Progenitor cell of endocrine pancreas (in vitro differentiated cells): ENCODE measurements around the gene PLPPR3. TPM values are rescaled to one million over a fixed set of nuclear protein-coding genes. Genes with fewer than 3 reads are reported as not detected.
A peak's percentile ranks its signal among the peaks of the same experiment; 100 is the strongest.

ENCODE experiments used
- DNase-seq: peaks from one replicate; pipeline ENCODE4 v3.0.0; 2021; ENCODE audit warnings: low spot score; ENCODE audit not compliant: unreplicated experiment
- H3K27ac Mint-ChIP-seq: 2 replicates; pipeline ENCODE4 v1.8.0; 2021; ENCODE audit warnings: mild to moderate bottlenecking, moderate library complexity, mixed read lengths
- H3K27me3 Mint-ChIP-seq: 2 replicates; pipeline ENCODE4 v1.8.0; 2021; ENCODE audit warnings: mixed read lengths
- H3K36me3 Mint-ChIP-seq: 2 replicates; pipeline ENCODE4 v1.8.0; 2022; ENCODE audit warnings: mixed read lengths; ENCODE audit not compliant: insufficient read depth
- H3K4me1 Mint-ChIP-seq: 2 replicates; pipeline ENCODE4 v1.8.0; 2021; ENCODE audit warnings: low read depth, mixed read lengths
- H3K4me3 Mint-ChIP-seq: 2 replicates; pipeline ENCODE4 v1.8.0; 2021; ENCODE audit warnings: low read depth, mild to moderate bottlenecking, moderate library complexity, mixed read lengths
- H3K9me3 Mint-ChIP-seq: 2 replicates; pipeline ENCODE4 v1.8.0; 2021; ENCODE audit warnings: low read depth, mixed read lengths
- total RNA-seq: library from RNA; stranded (reverse); gene quantifications from 2 replicates; pipeline ENCODE4 v1.2.1, GENCODE V29; 2021
- TF ChIP-seq, protein P1 (sequence below): fragments of 200-600 bp; sonication (generic); IDR thresholded peaks from one replicate; pipeline ENCODE4 v1.5.0; 2021; ENCODE audit warnings: antibody characterized with exemption, mild to moderate bottlenecking; ENCODE audit not compliant: unreplicated experiment

Gene PLPPR3
- total RNA-seq, 1 donor from 2014 or later, result 129 TPM

DNA sequence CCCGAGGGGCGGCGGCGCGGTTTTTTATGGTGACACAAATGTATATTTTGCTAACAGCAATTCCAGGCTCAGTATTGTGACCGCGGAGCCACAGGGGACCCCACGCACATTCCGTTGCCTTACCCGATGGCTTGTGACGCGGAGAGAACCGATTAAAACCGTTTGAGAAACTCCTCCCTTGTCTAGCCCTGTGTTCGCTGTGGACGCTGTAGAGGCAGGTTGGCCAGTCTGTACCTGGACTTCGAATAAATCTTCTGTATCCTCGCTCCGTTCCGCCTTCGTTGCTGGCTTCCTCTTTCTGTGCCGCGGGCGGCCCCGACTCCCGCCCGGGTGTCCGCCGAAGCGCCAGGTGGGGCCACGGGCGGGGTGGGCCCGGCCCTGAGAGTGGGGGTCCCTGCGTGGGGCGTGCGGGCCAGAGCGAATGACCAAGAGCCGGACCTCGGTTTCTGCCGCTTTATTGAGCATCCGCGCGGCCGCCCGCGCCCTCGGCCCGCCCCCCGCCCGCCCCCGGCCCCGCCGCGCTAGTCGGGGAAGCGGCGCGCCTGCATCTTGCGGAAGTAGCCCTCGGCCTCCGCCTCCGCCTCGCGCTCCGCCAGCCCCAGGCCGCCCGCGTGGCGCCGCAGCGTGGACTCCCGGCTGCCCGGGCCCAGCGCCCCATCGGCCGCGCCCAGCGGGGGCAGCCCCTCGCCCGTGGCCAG is 9.6 kb downstream of the PLPPR3 start:
- peak overlapping the region; percentile 76 for H3K27ac Mint-ChIP-seq
- no peak for DNase-seq
- no peak overlapping the region for H3K4me3 Mint-ChIP-seq
- no peaks in the 10 kb centered on the region for H3K27me3 Mint-ChIP-seq
- H3K9me3 Mint-ChIP-seq, result peaks cover 4% of the 10 kb centered on the region
- peaks cover 2% of the 10 kb centered on the region for H3K4me1 Mint-ChIP-seq
- H3K36me3 Mint-ChIP-seq, result peaks cover 42% of the 10 kb centered on the region
- TF ChIP-seq, protein P1, sequence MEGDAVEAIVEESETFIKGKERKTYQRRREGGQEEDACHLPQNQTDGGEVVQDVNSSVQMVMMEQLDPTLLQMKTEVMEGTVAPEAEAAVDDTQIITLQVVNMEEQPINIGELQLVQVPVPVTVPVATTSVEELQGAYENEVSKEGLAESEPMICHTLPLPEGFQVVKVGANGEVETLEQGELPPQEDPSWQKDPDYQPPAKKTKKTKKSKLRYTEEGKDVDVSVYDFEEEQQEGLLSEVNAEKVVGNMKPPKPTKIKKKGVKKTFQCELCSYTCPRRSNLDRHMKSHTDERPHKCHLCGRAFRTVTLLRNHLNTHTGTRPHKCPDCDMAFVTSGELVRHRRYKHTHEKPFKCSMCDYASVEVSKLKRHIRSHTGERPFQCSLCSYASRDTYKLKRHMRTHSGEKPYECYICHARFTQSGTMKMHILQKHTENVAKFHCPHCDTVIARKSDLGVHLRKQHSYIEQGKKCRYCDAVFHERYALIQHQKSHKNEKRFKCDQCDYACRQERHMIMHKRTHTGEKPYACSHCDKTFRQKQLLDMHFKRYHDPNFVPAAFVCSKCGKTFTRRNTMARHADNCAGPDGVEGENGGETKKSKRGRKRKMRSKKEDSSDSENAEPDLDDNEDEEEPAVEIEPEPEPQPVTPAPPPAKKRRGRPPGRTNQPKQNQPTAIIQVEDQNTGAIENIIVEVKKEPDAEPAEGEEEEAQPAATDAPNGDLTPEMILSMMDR, result no peak

DNA sequence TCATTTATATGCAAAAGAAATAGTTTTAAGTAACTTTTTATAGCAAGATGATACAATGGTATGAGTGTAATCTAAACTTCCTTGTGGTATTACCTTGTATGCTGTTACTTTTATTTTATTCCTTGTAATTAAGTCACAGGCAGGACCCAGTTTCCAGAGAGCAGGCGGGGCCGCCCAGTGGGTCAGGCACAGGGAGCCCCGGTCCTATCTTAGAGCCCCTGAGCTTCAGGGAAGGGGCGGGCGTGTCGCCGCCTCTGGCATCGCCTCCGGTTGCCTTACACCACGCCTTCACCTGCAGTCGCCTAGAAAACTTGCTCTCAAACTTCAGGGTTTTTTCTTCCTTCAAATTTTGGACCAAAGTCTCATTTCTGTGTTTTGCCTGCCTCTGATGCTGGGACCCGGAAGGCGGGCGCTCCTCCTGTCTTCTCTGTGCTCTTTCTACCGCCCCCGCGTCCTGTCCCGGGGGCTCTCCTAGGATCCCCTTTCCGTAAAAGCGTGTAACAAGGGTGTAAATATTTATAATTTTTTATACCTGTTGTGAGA is 10.2 kb downstream of the PLPPR3 start:
- peak overlapping the region; percentile 76 for H3K27ac Mint-ChIP-seq
- peaks cover 43% of the 10 kb centered on the region for H3K36me3 Mint-ChIP-seq
- H3K4me1 Mint-ChIP-seq, result peaks cover 2% of the 10 kb centered on the region
- no peak for DNase-seq
- H3K4me3 Mint-ChIP-seq, result no peak overlapping the region
- H3K9me3 Mint-ChIP-seq, result peaks cover 3% of the 10 kb centered on the region
- H3K27me3 Mint-ChIP-seq, result no peaks in the 10 kb centered on the region
- TF ChIP-seq, protein P1, result no peak

DNA sequence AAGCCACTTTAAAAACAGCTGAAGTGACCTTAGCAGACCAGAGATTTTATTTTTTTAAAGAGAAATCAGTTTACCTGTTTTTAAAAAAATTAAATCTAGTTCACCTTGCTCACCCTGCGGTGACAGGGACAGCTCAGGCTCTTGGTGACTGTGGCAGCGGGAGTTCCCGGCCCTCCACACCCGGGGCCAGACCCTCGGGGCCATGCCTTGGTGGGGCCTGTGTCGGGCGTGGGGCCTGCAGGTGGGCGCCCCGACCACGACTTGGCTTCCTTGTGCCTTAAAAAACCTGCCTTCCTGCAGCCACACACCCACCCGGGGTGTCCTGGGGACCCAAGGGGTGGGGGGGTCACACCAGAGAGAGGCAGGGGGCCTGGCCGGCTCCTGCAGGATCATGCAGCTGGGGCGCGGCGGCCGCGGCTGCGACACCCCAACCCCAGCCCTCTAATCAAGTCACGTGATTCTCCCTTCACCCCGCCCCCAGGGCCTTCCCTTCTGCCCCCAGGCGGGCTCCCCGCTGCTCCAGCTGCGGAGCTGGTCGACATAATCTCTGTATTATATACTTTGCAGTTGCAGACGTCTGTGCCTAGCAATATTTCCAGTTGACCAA is 10.8 kb downstream of the PLPPR3 start:
- TF ChIP-seq, protein P1, result no peak
- H3K4me1 Mint-ChIP-seq, result peaks cover 2% of the 10 kb centered on the region
- H3K36me3 Mint-ChIP-seq, result peaks cover 40% of the 10 kb centered on the region
- DNase-seq, result no peak
- H3K27me3 Mint-ChIP-seq, result no peaks in the 10 kb centered on the region
- H3K27ac Mint-ChIP-seq, result peak overlapping the region; percentile 90
- no peaks in the 10 kb centered on the region for H3K9me3 Mint-ChIP-seq
- no peak overlapping the region for H3K4me3 Mint-ChIP-seq

DNA sequence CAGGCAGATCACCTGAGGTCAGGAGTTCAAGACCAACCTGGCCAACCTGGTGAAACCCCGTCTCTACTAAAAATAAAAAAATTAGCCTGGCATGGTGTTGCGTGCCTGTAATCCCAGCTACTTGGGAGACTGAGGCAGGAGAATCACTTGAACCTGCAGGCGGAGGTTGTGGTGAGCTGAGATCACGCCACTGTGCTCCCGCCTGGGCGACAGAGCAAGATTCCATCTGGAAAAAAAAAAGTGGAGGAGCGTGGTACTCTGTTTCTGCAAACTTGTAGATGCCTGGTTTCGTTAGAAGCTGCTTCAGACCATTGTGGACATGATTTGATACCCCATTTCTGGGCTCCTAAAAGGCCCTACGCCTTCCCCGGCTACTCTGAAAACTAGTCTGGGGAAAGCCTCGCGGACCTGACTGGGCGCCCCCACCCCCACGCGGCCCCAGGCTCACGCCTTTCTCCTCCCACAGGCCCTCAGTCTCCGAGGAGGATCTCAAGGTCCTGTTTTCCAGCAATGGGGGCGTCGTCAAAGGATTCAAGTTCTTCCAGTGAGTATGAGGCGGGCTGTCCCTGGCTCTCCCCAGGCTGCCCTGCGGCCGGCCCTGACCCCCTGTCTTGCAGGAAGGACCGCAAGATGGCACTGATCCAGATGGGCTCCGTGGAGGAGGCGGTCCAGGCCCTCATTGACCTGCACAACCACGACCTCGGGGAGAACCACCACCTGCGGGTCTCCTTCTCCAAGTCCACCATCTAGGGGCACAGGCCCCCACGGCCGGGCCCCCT is 11.5 kb downstream of the PLPPR3 start:
- Mint-ChIP-seq H3K27me3 (no peaks in the 10 kb centered on the region), H3K36me3 (peaks cover 37% of the 10 kb centered on the region), H3K27ac (peak overlapping the region; percentile 90), H3K9me3 (no peaks in the 10 kb centered on the region), H3K4me3 (no peak overlapping the region), H3K4me1 (peaks cover 2% of the 10 kb centered on the region)
- TF ChIP-seq, protein P1, result no peak
- DNase-seq, result no peak

DNA sequence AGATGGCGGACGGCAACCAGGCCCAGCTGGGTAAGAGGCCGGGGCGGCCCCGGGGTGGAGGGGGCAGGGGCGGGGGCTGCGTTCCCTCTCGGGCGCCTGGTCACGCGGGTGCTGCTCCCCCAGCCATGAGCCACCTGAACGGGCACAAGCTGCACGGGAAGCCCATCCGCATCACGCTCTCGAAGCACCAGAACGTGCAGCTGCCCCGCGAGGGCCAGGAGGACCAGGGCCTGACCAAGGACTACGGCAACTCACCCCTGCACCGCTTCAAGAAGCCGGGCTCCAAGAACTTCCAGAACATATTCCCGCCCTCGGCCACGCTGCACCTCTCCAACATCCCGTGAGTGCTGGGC is 13.4 kb downstream of the PLPPR3 start:
- peaks cover 34% of the 10 kb centered on the region for H3K36me3 Mint-ChIP-seq
- H3K4me3 Mint-ChIP-seq, result no peak overlapping the region
- no peak for DNase-seq
- no peaks in the 10 kb centered on the region for H3K9me3 Mint-ChIP-seq
- TF ChIP-seq, protein P1, result no peak
- no peaks in the 10 kb centered on the region for H3K27me3 Mint-ChIP-seq
- peaks cover 2% of the 10 kb centered on the region for H3K4me1 Mint-ChIP-seq
- H3K27ac Mint-ChIP-seq, result no peak overlapping the region
